GM18858 (cell line): Measurements from ENCODE around the gene FILIP1L.
"Not testable (repeated sequence)": the region's sequence is repeated elsewhere in the genome, so short reads cannot be mapped to it uniquely, and the experiment has no call there.

Experiments
- ATAC-seq: cut with Tn5 transposase; IDR thresholded peaks from one replicate; pipeline ENCODE4 v1.9.1; 2021; ENCODE audit not compliant: unreplicated experiment

The FILIP1L gene

DNA sequence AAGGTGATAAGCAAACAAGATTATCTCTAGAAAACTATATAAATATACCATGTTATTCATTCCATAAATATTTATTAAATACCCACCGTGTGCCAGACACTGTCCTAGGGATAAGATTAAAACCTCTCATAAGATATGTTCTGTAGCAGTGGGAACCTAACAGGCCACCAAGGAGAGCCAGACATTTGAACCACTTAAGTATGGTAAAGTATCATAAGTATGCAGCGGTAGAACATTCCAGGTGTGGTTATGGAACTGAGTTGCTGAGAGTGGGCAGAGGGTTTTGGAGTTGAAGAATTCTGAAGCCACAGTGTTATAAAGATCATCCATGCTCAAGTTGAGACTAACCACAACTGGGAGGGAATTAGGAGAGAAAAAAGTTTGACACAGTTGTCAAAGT lies 14.7 kb downstream of the FILIP1L start:
- no peak for ATAC-seq

GRCh38 chr3:100098784-100099070 lies 15.6 kb downstream of the FILIP1L start:
- ATAC-seq: no peak

GRCh38 chr3:100097919-100098783 lies 16.1 kb downstream of the FILIP1L start:
- no peak for ATAC-seq

DNA sequence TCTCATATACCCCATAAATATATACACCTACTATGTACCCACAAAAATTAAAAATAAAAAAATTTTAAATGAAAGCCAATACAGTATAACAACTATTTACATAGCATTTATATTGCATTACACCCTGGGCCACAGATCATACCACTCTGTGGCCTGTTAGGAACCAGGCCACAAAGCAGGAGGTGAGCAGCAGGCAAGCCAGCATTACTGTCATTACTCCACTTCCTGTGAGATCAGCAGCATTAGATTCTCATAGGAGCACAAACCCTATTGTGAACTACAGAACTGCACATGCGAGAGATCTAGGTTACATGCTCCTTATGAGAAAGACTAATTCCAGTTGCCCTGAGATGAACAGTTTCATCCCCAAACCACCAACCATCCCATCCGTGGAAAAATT lies 17.4 kb downstream of the FILIP1L start:
- no peak for ATAC-seq

DNA sequence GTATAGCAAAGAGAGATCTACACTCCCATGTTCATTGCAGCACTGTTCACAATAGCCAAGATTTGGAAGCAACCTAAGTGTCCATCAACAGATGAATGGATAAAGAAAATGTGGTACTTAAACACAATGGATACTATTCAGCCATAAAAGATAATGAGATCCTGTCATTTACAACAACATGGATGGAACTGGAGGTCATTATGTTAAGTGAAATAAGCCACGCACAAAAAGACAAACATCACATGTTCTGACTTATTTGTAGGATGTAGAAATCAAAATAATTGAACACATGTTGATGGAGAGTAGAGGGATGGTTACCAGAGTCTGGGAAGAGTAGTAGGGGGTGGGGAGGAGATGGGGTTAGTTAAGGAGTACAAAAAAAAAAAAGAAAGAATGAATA lies 18.0 kb downstream of the FILIP1L start:
- ATAC-seq: not testable (repeated sequence)

GRCh38 chr3:100093831-100094230 lies 20.5 kb downstream of the FILIP1L start:
- no peak for ATAC-seq

DNA sequence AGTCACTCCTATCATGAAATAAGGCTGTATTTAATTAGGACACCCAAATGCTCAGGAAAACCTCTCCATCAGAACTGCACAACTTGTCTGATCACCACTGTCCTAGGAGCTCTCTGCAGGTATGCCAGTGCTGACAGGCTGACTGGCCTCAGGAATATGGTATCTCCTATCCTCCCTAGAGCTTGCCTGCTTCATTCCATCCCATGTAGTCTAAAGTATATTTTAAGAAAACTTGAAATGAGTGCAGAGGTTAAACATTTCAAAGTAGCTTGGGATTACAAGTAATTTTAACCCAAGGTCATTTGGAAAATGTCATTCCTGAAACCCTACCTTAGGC lies 23.7 kb downstream of the FILIP1L start:
- no peak for ATAC-seq

GRCh38 chr3:100089812-100090668 lies 24.3 kb downstream of the FILIP1L start:
- ATAC-seq: no peak

GRCh38 chr3:100088735-100089368 lies 25.4 kb downstream of the FILIP1L start:
- no peak for ATAC-seq

GRCh38 chr3:100087198-100087597 lies 27.1 kb downstream of the FILIP1L start:
- peak; percentile 96 for ATAC-seq

DNA sequence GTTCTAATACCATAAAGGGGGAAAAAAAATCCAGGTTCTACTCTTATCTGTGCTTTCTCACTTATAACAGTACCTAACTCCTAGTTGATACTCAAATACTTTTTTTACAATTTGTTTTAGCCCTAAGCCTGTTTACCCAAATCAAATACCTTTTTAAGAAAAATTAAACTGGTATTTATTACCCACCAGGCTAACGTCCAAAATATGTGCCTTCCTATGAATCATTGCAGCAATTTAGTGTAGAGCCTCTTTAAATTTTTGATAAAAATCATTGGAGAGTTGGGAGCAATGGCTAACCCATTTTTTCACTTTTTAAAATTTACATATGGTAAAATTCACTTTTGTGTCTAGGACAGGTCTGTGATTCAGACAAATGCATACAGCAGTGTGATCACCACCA lies 27.9 kb downstream of the FILIP1L start:
- no peak for ATAC-seq

- ATAC-seq: no peak
Observed at GRCh38 chr3:100084100-100084806, 30.0 kb downstream of the FILIP1L start.

- ATAC-seq: no peak
Observed at GRCh38 chr3:100083209-100083608, 31.1 kb downstream of the FILIP1L start.

- ATAC-seq: no peak
Observed at GRCh38 chr3:100082714-100083113, 31.6 kb downstream of the FILIP1L start.

DNA sequence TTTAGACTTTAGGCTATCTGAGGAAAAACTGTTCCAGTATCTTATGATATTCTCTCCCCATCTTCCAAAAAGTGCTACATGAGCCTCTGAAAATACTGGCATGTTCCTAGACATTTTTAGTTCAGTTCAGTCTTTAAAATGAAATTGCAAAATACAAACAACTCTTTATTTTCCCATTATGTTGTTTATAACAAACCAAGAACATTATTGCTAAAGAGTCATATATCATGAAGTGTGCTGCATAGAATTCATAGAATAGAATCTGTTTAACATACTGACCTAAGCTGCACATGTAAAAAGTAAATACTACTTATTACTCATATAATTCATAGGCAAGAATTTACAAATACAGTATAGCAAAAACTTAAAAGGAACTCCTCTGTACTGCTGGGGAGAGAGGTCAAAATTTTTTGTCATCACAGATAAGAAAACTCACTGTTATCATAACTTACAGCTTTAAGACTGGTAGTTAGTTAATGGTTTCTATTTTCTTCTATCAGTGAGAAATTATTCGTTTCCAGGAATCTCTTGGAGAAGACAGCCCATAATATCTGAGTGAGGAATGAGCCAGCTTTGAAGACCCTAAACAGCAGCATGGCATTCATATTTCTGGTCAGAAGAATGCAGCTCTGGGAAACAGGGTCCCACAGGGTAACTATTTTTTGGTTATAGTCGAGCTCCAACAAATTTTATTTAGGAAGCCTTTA lies 32.2 kb downstream of the FILIP1L start:
- ATAC-seq: no peak

DNA sequence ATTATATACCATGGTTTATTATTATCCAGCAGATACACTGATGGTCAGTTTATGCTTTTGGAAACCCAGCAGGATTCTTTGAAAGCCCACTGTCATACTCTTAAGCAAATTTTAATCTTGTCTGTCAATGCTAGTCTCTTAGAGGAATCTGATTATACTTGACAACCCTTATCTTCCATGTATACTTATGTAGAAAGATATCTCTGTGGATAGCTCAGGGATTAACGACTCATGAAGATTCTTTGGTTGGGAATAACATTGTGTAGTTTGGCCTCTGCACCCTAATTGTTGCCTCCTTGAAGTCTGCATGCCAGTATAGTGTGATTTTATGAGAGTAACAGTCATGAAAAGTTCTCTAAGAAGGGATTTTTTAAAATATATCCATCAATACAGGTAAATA lies 33.0 kb downstream of the FILIP1L start:
- no peak for ATAC-seq

DNA sequence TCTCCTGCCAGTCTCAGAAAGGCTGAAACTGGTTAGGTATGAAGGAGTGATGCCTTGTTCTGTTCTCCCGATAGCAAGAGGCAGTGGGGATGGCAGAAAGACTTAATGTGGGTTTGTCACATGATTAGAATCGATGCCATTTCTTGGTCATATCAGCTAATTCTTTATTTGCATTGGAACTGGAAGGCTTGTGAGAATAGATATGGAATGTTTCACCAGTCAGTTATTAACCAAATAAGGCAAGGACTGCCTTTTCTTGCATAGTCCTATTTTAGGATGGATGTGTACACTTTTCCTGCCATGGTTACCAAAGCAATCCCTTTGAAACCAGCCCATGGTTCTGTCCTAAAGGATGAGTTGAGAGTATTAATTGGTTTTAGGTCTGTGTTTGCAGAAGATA lies 33.7 kb downstream of the FILIP1L start:
- ATAC-seq: no peak

- no peak for ATAC-seq
Observed at GRCh38 chr3:100079328-100079727, 35.0 kb downstream of the FILIP1L start.

- ATAC-seq: no peak
Observed at GRCh38 chr3:100076731-100077529, 37.4 kb downstream of the FILIP1L start.
